NT2/D1 (cell line): ENCODE measurements around the gene DLST.

Source experiments
- DNase-seq: peaks from one replicate; pipeline ENCODE4 v3.0.0-alpha.2; 2011; ENCODE audit warnings: low read depth, low spot score
- H3K27me3 ChIP-seq: 2 replicates; pipeline ENCODE4 v1.6.0; 2011; ENCODE audit warnings: mild to moderate bottlenecking; ENCODE audit not compliant: insufficient read length, insufficient read depth
- H3K36me3 ChIP-seq: 2 replicates; pipeline ENCODE4 v1.6.1; 2011; ENCODE audit warnings: mild to moderate bottlenecking, low read length, mixed read lengths; ENCODE audit not compliant: insufficient read depth, insufficient read length
- H3K4me1 ChIP-seq: 2 replicates; pipeline ENCODE4 v1.5.1; 2011; ENCODE audit not compliant: insufficient read depth, insufficient read length
- H3K4me3 ChIP-seq: 2 replicates; pipeline ENCODE4 v1.5.1; 2011; ENCODE audit warnings: low read depth; ENCODE audit not compliant: insufficient read length
- H3K9ac ChIP-seq: 2 replicates; pipeline ENCODE4 v1.6.0; 2011; ENCODE audit warnings: low read depth; ENCODE audit not compliant: insufficient read length
- H3K9me3 ChIP-seq: 2 replicates; pipeline ENCODE4 v1.5.1; 2011; ENCODE audit warnings: mild to moderate bottlenecking, low read length; ENCODE audit not compliant: insufficient read depth
- SUZ12 ChIP-seq: IDR thresholded peaks from 2 replicates; pipeline ENCODE4 v1.6.1; 2011; ENCODE audit not compliant: insufficient read length, insufficient read depth; ENCODE audit errors: extremely low read depth
- YY1 ChIP-seq: IDR thresholded peaks from 2 replicates; pipeline ENCODE4 v1.6.1; 2011; ENCODE audit not compliant: insufficient read length, insufficient read depth
- ZNF274 ChIP-seq: IDR thresholded peaks from 2 replicates; pipeline ENCODE4 v1.6.1; 2011; ENCODE audit warnings: mild to moderate bottlenecking, low read depth, low read length

DLST gene

DNA sequence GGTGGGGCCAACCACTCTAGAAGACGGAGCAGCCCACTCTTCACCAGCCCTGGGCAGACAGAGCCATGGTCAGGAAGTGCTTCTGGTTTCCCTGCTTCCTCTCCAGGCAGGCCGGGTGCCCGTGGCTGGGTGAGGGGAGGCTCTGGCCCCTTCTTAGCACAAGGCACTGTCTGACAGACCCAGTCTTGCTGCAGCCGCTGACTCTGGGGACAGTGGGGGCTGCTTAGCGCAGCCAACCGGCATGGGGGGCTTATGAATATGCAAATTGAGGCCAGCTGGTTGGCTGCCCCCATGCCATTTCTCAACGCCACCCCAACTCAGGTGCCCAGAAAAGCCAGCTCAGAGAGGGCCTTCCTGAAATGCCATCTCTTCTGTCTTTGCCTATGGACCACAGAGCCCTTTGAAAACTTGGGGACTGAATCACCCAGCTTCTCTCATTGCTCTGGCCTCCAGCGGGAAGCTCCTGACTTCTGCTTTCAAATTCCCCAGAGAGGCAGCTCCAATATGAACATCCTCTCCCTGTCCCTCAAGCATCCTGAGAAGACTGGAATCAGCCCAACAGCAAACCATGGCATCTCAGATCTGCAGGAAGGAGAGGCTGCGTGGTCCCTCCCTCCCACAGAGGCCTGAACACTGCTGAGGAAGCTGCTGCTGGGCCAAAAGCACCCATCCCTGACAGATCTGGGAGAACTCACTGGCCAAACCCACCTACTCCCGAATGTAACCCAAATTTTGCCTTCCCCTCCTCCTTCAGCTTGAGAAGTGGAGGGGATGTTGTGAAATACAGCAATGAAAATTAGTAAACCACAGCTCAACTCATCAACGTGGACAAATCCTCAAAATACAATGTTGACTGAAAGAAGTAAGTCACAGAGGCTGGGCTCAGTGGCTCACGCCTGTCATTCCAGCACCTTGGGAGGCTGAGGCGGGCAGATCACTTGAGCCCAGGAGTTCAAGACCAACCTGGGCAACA is 5.5 kb upstream of the DLST start, which contains the start of gene PROX2:
PROX2 (minus strand) TSS at position 205 of the 973 bp plus-strand sequence. CDS start 12,311 bp downstream, outside the sequence.
- no peaks in the 10 kb centered on the region for H3K27me3 ChIP-seq
- no peaks in the 10 kb centered on the region for H3K36me3 ChIP-seq
- no peak for TF ChIP-seq SUZ12
- no peak for TF ChIP-seq YY1
- no peak for TF ChIP-seq ZNF274
- no peak for DNase-seq
- H3K9ac ChIP-seq, result no peak within 1 kb of the TSS
- no peak within 1 kb of the TSS for H3K4me3 ChIP-seq
- no peaks in the 10 kb centered on the region for H3K9me3 ChIP-seq
- no peaks in the 10 kb centered on the region for H3K4me1 ChIP-seq

GRCh38 chr14:74879427-74880182 is 2.1 kb upstream of the DLST start:
- H3K4me1 ChIP-seq, result no peaks in the 10 kb centered on the region
- H3K27me3 ChIP-seq, result no peaks in the 10 kb centered on the region
- H3K4me3 ChIP-seq, result no peak overlapping the region
- peaks cover 12% of the 10 kb centered on the region for H3K36me3 ChIP-seq
- H3K9ac ChIP-seq, result no peak overlapping the region
- no peaks in the 10 kb centered on the region for H3K9me3 ChIP-seq
- no peak for DNase-seq
- no peak for TF ChIP-seq ZNF274
- no peak for TF ChIP-seq SUZ12
- TF ChIP-seq YY1, result no peak

- Histone ChIP-seq H3K4me1 (no peaks in the 10 kb centered on the region), H3K27me3 (no peaks in the 10 kb centered on the region), H3K9me3 (no peaks in the 10 kb centered on the region), H3K4me3 (peak overlapping the region; percentile 88), H3K36me3 (peaks cover 25% of the 10 kb centered on the region), H3K9ac (peak overlapping the region; percentile 86)
- DNase-seq, result no peak
- TF ChIP-seq ZNF274 (no peak), SUZ12 (no peak), YY1 (no peak)
These were observed 596 bp downstream of the DLST start for GRCh38 chr14:74882103-74882920.

DNA sequence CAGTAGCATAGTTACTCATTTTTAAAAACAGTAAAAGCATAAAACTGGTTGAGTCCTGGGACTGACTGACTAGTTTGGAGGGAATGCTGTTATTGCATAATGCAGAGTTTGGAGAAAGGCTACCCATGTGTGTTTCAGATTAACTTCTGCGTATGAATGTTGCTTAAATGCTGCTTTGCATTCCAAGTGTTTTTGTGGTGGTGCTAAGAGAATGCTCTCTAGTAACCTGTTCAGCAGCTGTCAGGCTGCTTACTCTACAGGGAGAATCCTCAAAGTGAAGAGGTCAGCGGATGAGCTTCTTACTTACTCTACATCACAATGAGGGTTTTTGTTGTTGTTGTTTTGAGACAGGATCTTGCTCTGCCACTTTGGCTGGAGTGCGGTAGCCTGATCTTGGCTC is 4.3 kb downstream of the DLST start:
- Histone ChIP-seq H3K9me3 (no peaks in the 10 kb centered on the region), H3K36me3 (peaks cover 51% of the 10 kb centered on the region), H3K9ac (no peak overlapping the region), H3K27me3 (no peaks in the 10 kb centered on the region), H3K4me3 (no peak overlapping the region), H3K4me1 (peaks cover 2% of the 10 kb centered on the region)
- TF ChIP-seq ZNF274 (no peak), YY1 (no peak), SUZ12 (no peak)
- DNase-seq, result peak; percentile 59

DNA sequence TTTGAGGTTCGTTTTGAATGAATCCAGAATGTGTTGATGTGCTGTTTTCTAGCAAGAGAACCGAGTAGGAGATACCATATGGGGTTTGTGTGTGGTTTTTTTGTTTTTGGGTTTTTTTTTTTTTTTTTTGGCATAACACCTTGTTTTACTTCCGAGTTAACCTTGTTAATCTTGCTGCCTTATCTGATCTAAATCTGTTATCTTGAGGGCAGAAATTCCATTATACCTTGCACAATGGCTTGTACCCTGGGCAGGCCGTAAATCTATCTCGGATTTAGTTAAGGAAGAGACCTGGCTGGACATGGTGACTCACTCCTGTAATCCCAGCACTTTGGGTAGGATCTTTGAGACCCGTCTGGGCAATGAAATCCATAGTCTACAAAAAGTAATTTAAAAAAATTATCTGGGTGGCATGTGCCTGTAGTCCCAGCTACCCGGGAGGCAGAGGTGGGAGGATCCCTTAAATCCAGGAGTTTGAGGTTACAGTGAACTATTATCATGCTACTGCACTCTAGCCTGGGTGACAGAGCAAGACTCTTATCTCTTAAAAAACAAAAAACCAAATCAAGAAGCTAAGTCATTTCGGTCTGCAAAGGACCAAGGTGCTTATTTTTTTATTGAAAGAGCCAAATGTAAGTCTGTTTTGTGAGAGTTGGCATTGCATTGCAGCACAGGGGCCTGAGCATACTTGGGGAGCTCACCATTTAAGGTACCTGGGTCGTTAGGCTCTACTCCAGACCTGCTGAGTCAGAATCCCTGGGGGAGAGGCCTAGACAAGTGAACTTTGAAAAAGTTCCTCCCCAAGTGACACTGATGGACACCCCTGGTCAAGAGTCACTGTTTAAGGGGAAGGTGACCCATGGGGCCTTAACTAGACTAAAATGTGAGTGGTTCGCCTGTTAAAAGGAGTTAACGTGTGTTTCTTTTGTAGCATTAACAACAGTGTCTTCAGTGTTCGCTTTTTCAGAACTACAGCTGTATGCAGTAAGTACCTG is 6.7 kb downstream of the DLST start:
- no peak overlapping the region for H3K4me3 ChIP-seq

GRCh38 chr14:74890262-74890661 is 8.5 kb downstream of the DLST start:
- Histone ChIP-seq H3K4me3 (no peak overlapping the region), H3K36me3 (peaks cover 78% of the 10 kb centered on the region), H3K27me3 (no peaks in the 10 kb centered on the region), H3K9ac (no peak overlapping the region), H3K9me3 (no peaks in the 10 kb centered on the region), H3K4me1 (peaks cover 2% of the 10 kb centered on the region)
- TF ChIP-seq YY1, result no peak
- TF ChIP-seq ZNF274, result no peak
- TF ChIP-seq SUZ12, result no peak
- DNase-seq, result no peak

More for the DNA sequence above, 6.7 kb downstream of the DLST start:
- Histone ChIP-seq H3K9ac (no peak overlapping the region), H3K27me3 (no peaks in the 10 kb centered on the region), H3K9me3 (no peaks in the 10 kb centered on the region), H3K4me1 (peaks cover 2% of the 10 kb centered on the region), H3K36me3 (peaks cover 68% of the 10 kb centered on the region)
- TF ChIP-seq YY1 (no peak), ZNF274 (no peak), SUZ12 (no peak)
- DNase-seq, result no peak
